ENCODE data around the gene NDUFA8. TPM values are rescaled to one million over a fixed set of nuclear protein-coding genes. Genes with fewer than 3 reads are reported as not detected.

NDUFA8 gene
- total and polyA plus RNA-seq, 9 of the 15 experiments (the other 6 are each of a cell fraction or from before 2014, with no cell fraction given) = 105 to 212 (median 133) TPM

GRCh38 chr9:122109035-122109813 lies 50.4 kb downstream of the NDUFA8 start (continued):
- TF ChIP-seq ILF3 (IDR thresholded peaks at IDR 0.05; ENCODE audit: borderline replicate concordance) (no peak), ZNF511 (CRISPR knock-in tag; IDR thresholded peaks at IDR 0.05) (no peak), ZBTB9 (CRISPR knock-in tag; IDR thresholded peaks at IDR 0.05) (no peak), ZNF212 (CRISPR knock-in tag; IDR thresholded peaks at IDR 0.05) (no peak), MBD2 (IDR thresholded peaks at IDR 0.05; ENCODE audit: borderline replicate concordance, low read depth) (no peak), SMARCA5 (IDR thresholded peaks at IDR 0.05) (peak; percentile 85; the same call in 1 of the 2 replicates), BHLHE40 (IDR thresholded peaks at IDR 0.05; ENCODE audit: low read length) (no peak), PURB (CRISPR knock-in tag; IDR thresholded peaks at IDR 0.05; ENCODE audit: low read depth) (no peak), RNF2 (IDR thresholded peaks at IDR 0.05) (no peak), ZNF583 (CRISPR knock-in tag; IDR thresholded peaks at IDR 0.05) (no peak), POLR2B (IDR thresholded peaks at IDR 0.05; ENCODE audit: low read depth, partially characterized antibody) (no peak), NFIC (IDR thresholded peaks at IDR 0.05) (no peak), SREBF1 (IDR thresholded peaks at IDR 0.05; ENCODE audit: borderline replicate concordance, low read depth, low read length) (no peak), NR2F6 (CRISPR knock-in tag; IDR thresholded peaks at IDR 0.05) (no peak), CBX8 (IDR thresholded peaks at IDR 0.05; ENCODE audit: borderline replicate concordance, extremely low read depth, low read depth, low read length, poor library complexity, severe bottlenecking) (no peak), ZNF512 (tag; IDR thresholded peaks at IDR 0.05) (no peak), PKNOX1 (IDR thresholded peaks at IDR 0.05) (no peak), DDX20 (tag; IDR thresholded peaks at IDR 0.05; ENCODE audit: low read depth) (no peak), MCM3 (IDR thresholded peaks at IDR 0.05) (no peak), ZBED1 (IDR thresholded peaks at IDR 0.05) (no peak), SIN3A (IDR thresholded peaks at IDR 0.05; ENCODE audit: borderline replicate concordance in 2 of 2, control insufficient read depth in 1 of 2, low read depth in 2 of 2, low read length in 2 of 2) (no peak), ZNF589 (CRISPR knock-in tag; IDR thresholded peaks at IDR 0.05; ENCODE audit: low read depth) (no peak), TFAP4 (CRISPR knock-in tag; IDR thresholded peaks at IDR 0.05; ENCODE audit: borderline replicate concordance) (no peak), ZFPM2 (CRISPR knock-in tag; IDR thresholded peaks at IDR 0.05) (no peak), MED1 (CRISPR knock-in tag; IDR thresholded peaks at IDR 0.05; ENCODE audit: borderline replicate concordance) (no peak)

Measured in K562 (cell line).